Left lung (tissue), 10 donors: ENCODE data around the gene HLA-DMB. TPM values are rescaled to one million over a fixed set of nuclear protein-coding genes. Genes with fewer than 3 reads are reported as not detected.

ENCODE experiments used
- ATAC-seq: fragments of 200-7000 bp; cut with Tn5 transposase; one replicate; pipeline ENCODE4 v1.9.1; 2020; ENCODE audit warnings: moderate library complexity
- DNase-seq, 4 donors: peaks; one replicate each; pipeline ENCODE4 v3.0.0-alpha.2; 2013 to 2020
- H3K27ac ChIP-seq, 2 donors: fragments of 200-600 bp; sonication (generic) in 1 of 2; one replicate each; pipeline versions ENCODE4 v1.5.0 to v1.8.0; 2020 to 2021
- H3K27me3 ChIP-seq, 2 donors: fragments of 200-600 bp; sonication (generic) in 1 of 2; one replicate each; pipeline versions ENCODE4 v1.5.0 to v1.8.0; 2020 to 2021
- H3K36me3 ChIP-seq, 2 donors: fragments of 200-600 bp; sonication (generic) in 1 of 2; one replicate each; pipeline versions ENCODE4 v1.5.0 to v1.8.0; 2020 to 2021
- H3K4me1 ChIP-seq, 2 donors: fragments of 200-600 bp; one replicate each; pipeline ENCODE4 v1.8.0; 2021
- H3K4me3 ChIP-seq, 2 donors: fragments of 200-600 bp; sonication (generic) in 1 of 2; one replicate each; pipeline versions ENCODE4 v1.5.0 to v1.8.0; 2020 to 2021; ENCODE audit warnings: mild to moderate bottlenecking in 1 of 2
- H3K9me3 ChIP-seq, 2 donors: fragments of 200-600 bp; sonication (generic) in 1 of 2; one replicate each; pipeline versions ENCODE4 v1.5.0 to v1.8.0; 2020 to 2021
- CTCF ChIP-seq, 2 donors: fragments of 200-600 bp; sonication (generic) in 1 of 2; IDR thresholded peaks; one replicate each; pipeline versions ENCODE4 v1.5.0 to v1.8.0; 2021; ENCODE audit warnings: antibody characterized with exemption in 2 of 2
- intact Hi-C, 2 donors: fragments of 100-400 bp; cut with DNase I; formaldehyde crosslinking; loops; one replicate each; pipeline versions ENCODE4 v1.11.2 to v1.14.2; 2022
- polyA plus RNA-seq, 6 donors: library from polyadenylated mRNA; unstranded; fragments of 120-200 nt; gene quantifications; one replicate each; pipeline ENCODE4 v1.2.1, GENCODE V29; 2013; ENCODE audit not compliant: insufficient read length in 6 of 6
- total RNA-seq, 2 donors: library from RNA; stranded (reverse); fragmentation: NEBNext Ultra II Directional; extraction: Animal tissue kit (Norgen Biotek cat#: 25700); gene quantifications; one replicate each; pipeline ENCODE4 v1.2.1, GENCODE V29; 2021
- donor health status: DM: no; HTN: yes; CAD: no.
- donor health status: DM: no; HTN: no; CAD: no.

Gene HLA-DMB
- total and polyA plus RNA-seq, 8 donors, result 7.4 to 91.0 (median 11.1) TPM

DNA sequence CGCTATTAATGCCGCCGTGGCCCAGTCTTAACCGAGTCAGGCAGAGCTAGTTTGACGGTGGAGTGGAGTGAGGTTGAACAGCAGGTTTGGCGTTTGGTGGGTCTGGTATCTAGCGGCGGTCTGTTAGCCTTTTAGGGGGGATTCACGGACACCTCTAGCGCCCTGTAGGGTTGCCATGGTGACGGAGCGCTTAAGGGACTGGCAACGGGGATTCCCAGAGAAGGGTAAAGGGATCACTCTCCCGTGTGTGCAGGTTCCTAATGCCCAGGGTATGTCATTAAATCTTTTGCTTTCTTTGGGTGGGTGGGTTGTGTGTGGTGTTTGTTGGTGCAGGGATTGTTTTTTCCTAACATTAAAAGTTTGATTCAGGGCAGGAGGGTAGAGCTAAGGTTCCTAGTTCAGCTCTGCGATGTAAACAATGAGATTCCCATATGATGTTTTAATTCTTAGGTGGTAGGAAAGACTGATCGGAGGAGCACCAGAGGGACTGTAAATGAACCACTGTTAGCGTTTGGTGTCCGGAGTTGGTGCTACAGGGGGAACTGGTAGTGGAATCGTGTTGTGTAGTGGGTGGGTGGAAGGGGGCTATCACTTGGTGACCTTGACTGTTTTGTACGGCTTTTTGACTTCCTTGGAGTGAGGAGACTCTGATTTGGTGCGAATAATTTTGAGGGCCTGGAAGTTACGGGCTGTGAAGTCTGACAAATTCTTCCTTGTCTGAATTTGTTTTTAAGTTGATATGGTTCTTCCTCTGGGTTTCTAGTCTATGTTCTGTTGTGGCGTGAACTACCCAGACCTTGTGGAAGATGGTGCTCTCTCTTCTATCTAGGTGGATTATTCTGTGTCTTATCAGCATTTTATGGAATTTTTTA is 32.6 kb upstream of the HLA-DMB start:
- H3K27ac ChIP-seq, result peak overlapping the region; percentile 99
- H3K4me1 ChIP-seq, result peaks cover 9 to 44% of the 10 kb centered on the region in 2 donors
- intact Hi-C loops, result no loop called here
- ATAC-seq, result no peak
- H3K27me3 ChIP-seq, result no peaks in the 10 kb centered on the region
- no peaks in the 10 kb centered on the region for H3K9me3 ChIP-seq
- TF ChIP-seq CTCF (IDR thresholded peaks at IDR 0.05), result no peak
- H3K4me3 ChIP-seq, result peak overlapping the region; percentile 98 to 100
- peak in 3 of 4 donors; percentile 35 to 58 (median 42) for DNase-seq
- H3K36me3 ChIP-seq, result peaks cover 10 to 63% of the 10 kb centered on the region in 2 donors

GRCh38 chr6:32972353-32973143 is 31.7 kb upstream of the HLA-DMB start:
- H3K27ac ChIP-seq, result peak overlapping the region; percentile 99
- H3K4me1 ChIP-seq, result peaks cover 9 to 40% of the 10 kb centered on the region in 2 donors
- intact Hi-C loops, result no loop called here
- no peak for TF ChIP-seq CTCF (IDR thresholded peaks at IDR 0.05)
- no peaks in the 10 kb centered on the region for H3K9me3 ChIP-seq
- H3K27me3 ChIP-seq, result no peaks in the 10 kb centered on the region
- H3K4me3 ChIP-seq, result peak overlapping the region; percentile 98 to 100
- ATAC-seq (peak; percentile 1), DNase-seq (peak in 2 of 4 donors; percentile 55 to 92)
- peaks cover 8 to 54% of the 10 kb centered on the region in 2 donors for H3K36me3 ChIP-seq

DNA sequence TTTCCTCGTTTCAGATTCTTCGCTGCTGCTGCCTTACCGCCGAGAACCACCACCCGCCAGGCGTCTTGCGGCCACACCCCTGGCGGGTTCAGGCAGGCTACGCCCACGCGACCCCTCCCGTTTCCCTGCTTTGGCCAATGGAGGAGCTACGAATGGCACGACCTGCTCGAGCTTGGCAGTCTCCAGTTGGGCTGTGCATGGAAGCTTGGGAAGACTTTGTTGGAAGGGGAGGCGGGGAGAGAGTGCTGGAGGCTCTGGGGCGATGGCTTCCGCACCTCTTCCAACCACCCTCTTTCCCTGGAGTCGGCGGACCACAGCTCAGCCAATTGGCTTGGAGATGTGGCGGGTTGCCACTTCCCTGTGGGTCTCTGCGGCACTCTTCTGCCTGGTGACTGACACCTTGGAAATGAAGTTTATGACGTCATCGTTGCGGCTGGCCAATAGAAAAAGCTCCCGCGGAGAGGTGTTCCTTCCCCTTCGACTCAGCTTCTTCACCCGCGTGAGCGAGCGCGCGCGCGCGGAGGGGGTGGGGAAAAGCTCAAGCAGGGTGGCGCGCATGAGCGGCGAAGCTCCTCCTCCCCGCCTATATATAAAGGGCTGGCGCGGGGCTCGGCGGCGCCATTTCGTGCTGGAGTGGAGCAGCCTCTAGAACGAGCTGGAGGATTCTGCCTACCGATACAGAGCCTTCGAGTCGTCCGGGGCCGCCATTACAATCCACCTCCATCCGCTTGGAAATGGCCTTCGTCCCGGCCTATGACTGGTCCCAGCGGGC is 30.9 kb upstream of the HLA-DMB start:
- peaks cover 15 to 40% of the 10 kb centered on the region in 2 donors for H3K4me1 ChIP-seq
- peak; percentile 56 for ATAC-seq
- peak overlapping the region; percentile 99 for H3K27ac ChIP-seq
- no peaks in the 10 kb centered on the region for H3K27me3 ChIP-seq
- peak; percentile 99 to 100 (median 100) for DNase-seq
- intact Hi-C loops, result no loop called here
- H3K36me3 ChIP-seq, result peaks cover 4 to 47% of the 10 kb centered on the region in 2 donors
- no peaks in the 10 kb centered on the region for H3K9me3 ChIP-seq
- no peak for TF ChIP-seq CTCF (IDR thresholded peaks at IDR 0.05)
- peak overlapping the region; percentile 98 to 100 for H3K4me3 ChIP-seq

DNA sequence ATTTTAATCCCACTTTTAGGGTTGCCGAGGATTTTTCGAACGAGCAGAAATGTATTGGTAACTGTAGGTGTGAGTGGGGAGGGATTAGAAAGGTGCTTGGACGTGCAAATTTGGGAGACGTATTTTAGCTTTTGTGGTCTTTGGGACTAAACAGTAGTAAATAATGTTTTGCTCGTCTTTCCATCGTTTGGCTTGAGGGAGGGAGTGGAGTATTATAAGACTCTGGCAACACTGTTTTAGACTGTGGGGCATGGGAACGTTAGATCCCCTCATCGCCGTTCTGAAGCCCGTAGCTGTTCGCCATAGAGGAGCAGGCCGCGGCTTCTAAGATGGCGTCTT is 30.4 kb upstream of the HLA-DMB start:
- Histone ChIP-seq H3K27ac (peak overlapping the region; percentile 99), H3K4me3 (peak overlapping the region; percentile 61 to 100), H3K9me3 (no peaks in the 10 kb centered on the region), H3K27me3 (no peaks in the 10 kb centered on the region), H3K36me3 (peaks cover 0 to 41% of the 10 kb centered on the region in 2 donors), H3K4me1 (peaks cover 12 to 40% of the 10 kb centered on the region in 2 donors)
- ATAC-seq (no peak), DNase-seq (no peak)
- intact Hi-C loops, result no loop called here
- no peak for TF ChIP-seq CTCF (IDR thresholded peaks at IDR 0.05)
